GM19351 (cell line): Measurements from ENCODE around the gene SIN3B.
"Not testable (repeated sequence)": the region's sequence is repeated elsewhere in the genome, so short reads cannot be mapped to it uniquely, and the experiment has no call there.

Experiments
- ATAC-seq: cut with Tn5 transposase; IDR thresholded peaks from one replicate; pipeline ENCODE4 v1.9.1; 2021; ENCODE audit warnings: mild to moderate bottlenecking, moderate library complexity; ENCODE audit not compliant: unreplicated experiment

Gene SIN3B

DNA sequence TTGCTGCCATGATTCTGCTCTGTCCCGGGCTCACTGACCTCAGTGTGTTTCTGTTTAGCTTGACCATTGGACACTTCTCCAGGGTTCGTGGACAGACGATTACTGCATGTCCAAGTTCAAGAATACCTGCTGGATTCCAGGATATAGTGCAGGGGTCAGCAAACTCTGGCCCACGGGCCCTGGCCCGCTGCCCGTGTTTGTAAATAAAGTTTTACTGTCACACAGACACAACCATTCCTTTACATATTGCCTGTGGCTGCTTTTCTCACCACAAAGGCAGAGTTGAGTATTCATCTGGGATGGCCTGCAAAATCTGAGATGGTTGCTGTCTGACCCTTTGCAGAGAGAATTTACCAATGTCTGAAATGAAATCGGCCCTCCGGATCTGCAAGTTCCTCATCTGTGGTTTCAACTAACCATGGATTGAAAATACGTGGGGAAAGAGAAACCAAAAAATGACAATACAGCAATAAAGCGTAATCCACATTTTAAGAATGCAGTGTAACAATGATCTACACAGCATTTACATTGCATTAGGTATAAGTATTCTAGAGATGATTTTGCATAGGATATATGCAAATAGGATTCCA lies 33.7 kb downstream of the SIN3B start:
- ATAC-seq: no peak

DNA sequence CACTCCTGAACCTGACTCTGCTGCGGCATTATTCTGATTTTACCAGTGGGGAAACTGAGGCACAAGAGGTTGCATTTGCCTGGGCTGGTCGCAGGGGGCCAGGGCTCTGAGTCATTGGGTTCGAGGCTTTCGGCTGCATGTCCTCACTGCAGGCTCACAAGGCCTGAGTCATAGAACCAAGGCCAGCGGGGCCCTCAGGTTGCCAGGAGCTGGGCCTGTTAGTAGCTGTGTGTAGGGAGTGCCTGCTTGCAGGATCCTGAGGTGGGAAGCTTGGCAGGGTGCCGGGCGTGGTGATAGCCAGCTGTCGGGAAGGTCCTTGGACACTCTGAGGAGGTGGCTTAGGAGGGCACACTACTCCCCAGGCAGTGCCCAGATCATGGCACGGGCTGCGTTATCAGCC lies 38.0 kb downstream of the SIN3B start:
- ATAC-seq: no peak

GRCh38 chr19:16868423-16869130 lies 39.4 kb downstream of the SIN3B start:
- no peak for ATAC-seq

DNA sequence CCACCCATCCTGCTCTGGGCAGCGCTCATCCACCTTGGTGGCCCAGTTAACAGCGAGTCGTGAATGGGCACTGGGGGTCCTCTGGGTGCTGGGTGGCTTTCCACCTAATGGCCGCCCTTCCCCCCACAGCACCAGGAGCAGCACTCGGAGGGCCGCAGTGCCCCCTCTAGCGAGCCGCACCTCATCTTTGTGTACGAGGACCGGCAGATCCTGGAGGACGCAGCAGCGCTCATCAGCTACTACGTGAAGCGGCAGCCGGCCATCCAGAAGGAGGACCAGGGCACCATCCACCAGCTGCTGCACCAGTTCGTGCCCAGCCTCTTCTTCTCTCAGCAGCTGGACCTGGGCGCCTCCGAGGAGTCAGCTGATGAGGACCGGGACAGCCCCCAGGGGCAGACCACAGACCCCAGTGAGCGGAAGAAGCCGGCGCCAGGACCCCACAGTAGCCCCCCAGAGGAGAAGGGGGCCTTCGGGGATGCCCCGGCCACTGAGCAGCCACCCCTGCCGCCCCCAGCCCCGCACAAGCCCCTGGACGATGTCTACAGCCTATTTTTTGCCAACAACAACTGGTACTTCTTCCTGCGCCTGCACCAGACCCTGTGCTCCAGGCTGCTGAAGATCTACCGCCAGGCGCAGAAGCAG lies 40.3 kb downstream of the SIN3B start:
- no peak for ATAC-seq

DNA sequence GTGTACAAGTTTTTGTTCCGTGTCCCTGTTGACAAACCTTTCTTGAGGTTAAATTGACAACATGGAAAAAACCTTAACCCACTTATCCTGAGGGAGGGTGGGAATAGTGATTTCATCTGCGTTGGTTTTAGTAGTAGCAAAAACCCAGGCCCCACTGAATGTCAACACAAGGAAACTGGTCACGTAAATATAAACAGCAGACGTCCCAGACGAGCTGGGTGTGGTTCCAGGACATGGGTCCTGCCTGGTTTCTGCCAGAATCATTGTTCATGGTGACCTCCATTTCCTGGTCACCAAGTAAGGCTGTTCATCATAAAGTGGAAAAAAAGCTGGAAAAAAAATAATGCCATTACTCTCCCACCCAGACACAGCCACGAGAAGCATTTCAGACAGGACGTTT lies 42.7 kb downstream of the SIN3B start:
- ATAC-seq: no peak

GRCh38 chr19:16872728-16873127 lies 43.5 kb downstream of the SIN3B start:
- no peak for ATAC-seq

DNA sequence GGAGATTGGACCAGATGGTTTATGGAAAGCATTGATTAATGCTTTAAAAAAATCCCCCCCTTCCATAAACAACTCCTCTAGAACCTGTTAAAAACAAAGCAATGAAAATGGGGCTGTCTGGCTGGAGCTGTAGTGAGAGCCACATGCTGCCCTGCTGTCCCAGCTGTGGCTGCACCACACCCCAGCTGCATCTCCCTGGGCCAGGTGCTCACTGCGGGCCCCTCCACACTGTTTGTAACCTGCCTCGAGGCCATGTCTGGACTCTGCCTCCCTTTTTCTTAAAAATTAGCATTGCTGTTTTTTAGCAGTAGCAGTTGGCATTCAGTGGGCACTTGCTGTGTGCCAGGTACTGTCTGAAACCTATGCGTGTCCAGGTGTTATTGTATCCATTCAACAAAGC lies 44.4 kb downstream of the SIN3B start:
- no peak for ATAC-seq

- no peak for ATAC-seq
Observed at GRCh38 chr19:16874250-16874977, 45.2 kb downstream of the SIN3B start.

GRCh38 chr19:16874978-16875299 lies 45.7 kb downstream of the SIN3B start:
- not testable (repeated sequence) for ATAC-seq

DNA sequence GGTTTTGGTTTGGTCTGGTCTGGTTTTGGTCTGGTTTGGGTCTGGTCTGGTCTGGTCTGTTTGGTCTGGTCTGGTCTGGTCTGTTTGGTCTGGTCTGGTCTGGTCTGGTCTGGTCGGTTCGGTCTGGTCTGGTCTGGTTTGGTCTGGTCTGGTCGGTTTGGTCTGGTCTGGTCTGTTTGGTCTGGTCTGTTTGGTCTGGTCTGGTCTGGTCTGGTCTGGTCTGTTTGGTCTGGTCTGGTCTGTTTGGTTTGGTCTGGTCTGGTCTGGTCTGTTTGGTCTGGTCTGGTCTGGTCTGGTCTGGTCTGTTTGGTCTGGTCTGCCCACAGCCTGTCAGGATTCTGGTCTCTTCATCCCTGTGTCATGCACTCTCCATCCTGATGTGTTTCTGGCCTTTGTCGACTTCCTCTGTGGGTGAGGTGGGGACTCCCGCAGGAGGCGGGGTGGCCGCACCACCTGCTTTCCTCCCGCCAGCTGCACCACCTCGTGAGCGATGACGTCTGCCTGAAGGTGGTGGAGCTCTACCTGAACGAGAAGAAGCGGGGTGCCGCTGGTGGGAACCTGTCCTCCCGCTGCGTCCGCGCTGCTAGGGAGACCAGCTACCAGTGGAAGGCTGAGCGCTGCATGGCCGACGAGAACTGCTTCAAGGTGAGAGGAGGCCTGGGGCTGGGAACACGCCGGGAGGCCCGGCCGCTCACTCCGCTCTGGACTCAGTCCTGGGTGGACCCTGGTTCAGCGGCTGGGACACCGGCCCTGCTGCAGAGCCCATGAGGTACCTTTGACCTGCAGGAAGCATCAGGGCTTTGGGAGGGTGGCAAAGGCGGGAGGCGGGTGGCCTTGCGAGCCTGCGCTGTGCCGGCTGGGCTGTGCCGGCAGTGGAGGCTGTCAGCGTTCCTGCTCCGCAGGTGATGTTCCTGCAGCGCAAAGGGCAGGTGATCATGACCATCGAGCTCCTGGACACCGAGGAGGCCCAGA lies 46.7 kb downstream of the SIN3B start:
- ATAC-seq: no peak

- ATAC-seq: no peak
Observed at GRCh38 chr19:16876904-16877361, 47.7 kb downstream of the SIN3B start.

DNA sequence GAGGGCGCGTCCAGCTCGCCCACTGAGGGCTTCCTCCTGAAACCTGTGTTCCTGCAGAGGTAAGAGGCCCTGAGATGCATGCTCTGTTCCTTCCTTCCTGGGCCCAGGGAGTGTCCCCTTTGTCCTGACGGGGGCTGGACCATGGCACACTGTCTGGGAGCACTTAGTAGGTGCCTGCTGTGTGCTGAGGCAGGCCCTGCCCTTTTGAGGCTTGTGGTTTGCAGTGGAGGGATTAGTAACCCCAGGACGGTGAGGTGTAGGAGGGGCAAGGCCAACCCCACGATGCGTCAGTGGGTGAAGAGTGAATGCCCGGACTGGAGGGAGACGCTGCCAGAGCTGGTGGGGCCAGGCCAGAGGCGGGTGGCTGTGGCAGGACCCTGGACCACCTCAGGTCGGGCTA lies 48.4 kb downstream of the SIN3B start:
- no peak for ATAC-seq

GRCh38 chr19:16878181-16878965 lies 49.2 kb downstream of the SIN3B start:
- ATAC-seq: no peak

DNA sequence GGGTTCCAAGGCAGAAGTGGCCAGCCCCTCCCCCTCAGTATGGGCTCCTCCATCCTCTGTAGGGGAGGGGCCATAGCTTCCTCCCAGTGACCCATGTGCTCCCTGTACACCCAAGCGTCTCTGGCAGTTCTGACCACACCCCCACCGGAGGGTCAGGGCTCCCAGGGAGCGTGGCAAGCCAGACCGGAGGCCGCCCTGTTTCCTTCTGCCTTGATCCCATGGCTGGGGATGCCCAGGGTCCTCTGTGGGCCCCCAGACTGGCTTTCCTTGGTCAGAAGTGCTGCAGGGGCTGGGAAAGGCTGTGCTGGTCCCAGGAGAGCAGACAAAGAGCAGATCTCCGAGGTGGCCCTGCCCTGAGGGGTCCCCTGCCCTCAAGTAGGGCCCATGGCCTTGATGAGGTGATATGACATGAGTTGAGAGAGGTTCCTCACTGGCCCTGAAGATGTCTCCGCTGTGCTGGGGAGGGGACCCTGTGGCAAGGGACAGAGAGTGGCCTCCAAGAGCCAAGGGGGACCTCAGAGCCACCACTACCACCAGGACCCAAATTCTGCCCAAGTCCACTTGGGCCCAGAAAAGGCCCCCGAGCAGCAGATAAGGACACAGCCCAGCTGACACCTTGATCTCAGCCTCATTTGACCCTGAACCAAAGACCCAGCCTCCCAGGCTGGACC lies 51.8 kb downstream of the SIN3B start:
- no peak for ATAC-seq

DNA sequence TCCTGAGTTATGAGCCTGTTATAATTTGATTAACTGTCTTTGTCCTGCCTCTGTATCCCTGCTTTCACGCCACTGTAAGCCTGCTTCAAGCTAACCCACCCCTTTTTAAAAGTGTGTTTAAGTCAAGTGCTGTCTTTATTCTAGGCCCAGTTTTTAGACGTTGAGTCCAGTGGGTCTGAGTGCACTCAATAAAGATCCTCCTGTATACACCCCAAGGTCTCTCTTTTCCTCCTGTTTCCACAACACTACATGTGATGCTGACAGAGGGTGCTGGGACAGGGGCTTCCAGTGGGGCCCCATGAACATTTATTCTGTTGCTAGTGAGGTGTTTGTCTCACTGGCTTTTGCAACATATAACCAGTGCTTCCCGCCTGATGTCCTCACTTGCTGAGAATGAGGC lies 52.9 kb downstream of the SIN3B start:
- no peak for ATAC-seq

GRCh38 chr19:16883522-16883921 lies 54.3 kb downstream of the SIN3B start:
- no peak for ATAC-seq

GRCh38 chr19:16885166-16885565 lies 56.0 kb downstream of the SIN3B start:
- ATAC-seq: no peak

DNA sequence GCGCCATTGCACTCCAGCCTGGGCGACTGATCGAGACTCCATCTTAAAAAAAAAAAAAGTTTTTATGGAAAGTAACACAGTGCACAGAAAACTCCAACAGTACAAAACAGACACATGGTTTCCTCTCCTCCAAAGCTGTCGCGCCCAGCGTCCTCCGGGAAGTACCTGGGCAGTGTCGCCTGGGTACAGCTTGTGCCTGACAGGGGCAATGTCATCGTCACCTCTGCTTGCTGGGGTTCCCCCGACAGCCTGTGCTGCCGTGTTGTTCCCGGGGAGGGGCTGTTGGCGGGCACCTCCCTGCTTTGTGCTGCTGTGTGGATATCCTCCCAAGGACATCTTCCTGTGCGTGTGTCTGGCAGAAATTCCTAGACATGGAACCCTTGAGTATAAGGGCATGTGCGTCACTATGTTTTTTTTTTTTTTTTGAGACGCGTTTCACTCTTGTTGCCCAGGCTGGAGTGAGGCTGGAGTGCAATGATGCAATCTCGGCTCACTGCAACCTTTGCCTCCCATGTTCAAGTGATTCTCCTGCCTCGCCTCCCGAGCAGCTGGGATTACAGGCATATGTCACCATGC lies 57.2 kb downstream of the SIN3B start:
- no peak for ATAC-seq
